OCI-LY1 (cell line): ENCODE measurements around the gene RHBDF1.

Experiments
- EZH2 ChIP-seq: fragments of 200-600 bp; sonication (generic), shearing (Covaris generic); IDR thresholded peaks from 2 replicates; pipeline ENCODE4 v1.8.0; 2017; ENCODE audit warnings: borderline replicate concordance, mixed run types, mild to moderate bottlenecking, antibody characterized with exemption, low read length, moderate library complexity, mixed read lengths
- TF ChIP-seq, protein P1 (sequence below): fragments of 200-600 bp; sonication (generic), shearing (Covaris generic); IDR thresholded peaks from 2 replicates; pipeline ENCODE4 v1.5.1; 2017; ENCODE audit warnings: mild to moderate bottlenecking, antibody characterized with exemption, low read length, moderate library complexity, mixed read lengths

DNA sequence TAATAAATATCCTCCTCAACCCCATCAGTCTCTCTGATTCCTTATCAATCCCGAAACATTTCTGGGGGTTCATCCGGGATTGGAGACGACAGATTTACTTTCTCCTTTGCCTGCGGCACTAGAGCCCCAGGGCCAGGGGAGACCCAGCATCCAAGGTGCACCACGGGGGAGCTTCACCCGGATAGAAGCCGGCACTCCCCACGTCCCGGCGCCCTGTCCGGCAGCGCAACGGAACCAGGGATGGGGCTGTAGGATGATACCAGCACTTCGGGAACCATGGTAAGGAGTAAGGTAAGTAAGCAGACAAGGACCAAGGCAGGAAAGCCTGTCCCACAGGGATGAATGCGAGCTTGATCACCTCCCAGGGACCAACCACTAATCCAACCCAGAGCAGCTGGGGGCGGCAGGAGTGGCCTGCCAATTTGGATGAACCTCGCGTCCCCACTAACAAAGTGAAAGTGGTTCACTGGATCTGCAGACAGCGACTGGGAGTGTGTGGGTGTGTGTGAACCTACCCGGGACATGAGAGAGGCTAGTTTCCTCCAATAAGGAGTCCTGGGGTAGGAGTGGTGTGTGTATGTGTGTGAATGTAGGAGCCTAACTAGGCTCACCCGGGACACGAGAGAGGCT is 30.9 kb downstream of the RHBDF1 start:
- TF ChIP-seq, protein P1, sequence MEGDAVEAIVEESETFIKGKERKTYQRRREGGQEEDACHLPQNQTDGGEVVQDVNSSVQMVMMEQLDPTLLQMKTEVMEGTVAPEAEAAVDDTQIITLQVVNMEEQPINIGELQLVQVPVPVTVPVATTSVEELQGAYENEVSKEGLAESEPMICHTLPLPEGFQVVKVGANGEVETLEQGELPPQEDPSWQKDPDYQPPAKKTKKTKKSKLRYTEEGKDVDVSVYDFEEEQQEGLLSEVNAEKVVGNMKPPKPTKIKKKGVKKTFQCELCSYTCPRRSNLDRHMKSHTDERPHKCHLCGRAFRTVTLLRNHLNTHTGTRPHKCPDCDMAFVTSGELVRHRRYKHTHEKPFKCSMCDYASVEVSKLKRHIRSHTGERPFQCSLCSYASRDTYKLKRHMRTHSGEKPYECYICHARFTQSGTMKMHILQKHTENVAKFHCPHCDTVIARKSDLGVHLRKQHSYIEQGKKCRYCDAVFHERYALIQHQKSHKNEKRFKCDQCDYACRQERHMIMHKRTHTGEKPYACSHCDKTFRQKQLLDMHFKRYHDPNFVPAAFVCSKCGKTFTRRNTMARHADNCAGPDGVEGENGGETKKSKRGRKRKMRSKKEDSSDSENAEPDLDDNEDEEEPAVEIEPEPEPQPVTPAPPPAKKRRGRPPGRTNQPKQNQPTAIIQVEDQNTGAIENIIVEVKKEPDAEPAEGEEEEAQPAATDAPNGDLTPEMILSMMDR = no peak
- TF ChIP-seq EZH2 = no peak
